HepG2 (cell line): ENCODE data around the gene FAM13B. TPM values are rescaled to one million over a fixed set of nuclear protein-coding genes. Genes with fewer than 3 reads are reported as not detected.

Source experiments
- ATAC-seq: fragments of 200-7000 bp; cut with Tn5 transposase; 3 replicates; pipeline ENCODE4 v1.9.1; 2020; ENCODE audit warnings: mild to moderate bottlenecking, moderate library complexity
- BruUV-seq: library from RNA; stranded (reverse); fragments of 400-500 nt; replicated peaks from 2 replicates; lab custom pipeline; 2021; lab: Mats Ljungman, UMichigan
- CTCF ChIA-PET: fragments of 300-600 bp; formaldehyde crosslinking; extraction: SDS; loops from one replicate; lab custom pipeline; 2021; ENCODE audit warnings: low total read pairs, inconsistent platforms, low intra/inter-chr PET ratio; lab: Yijun Ruan, JAX
- POLR2A ChIA-PET: fragments of 350-600 bp; sonication (Branson Sonifier 250); formaldehyde crosslinking; loops from one replicate; lab custom pipeline; 2020; ENCODE audit warnings: antibody characterized with exemption, inconsistent platforms; lab: Yijun Ruan, JAX
- DNase-seq: peaks from one replicate; pipeline ENCODE4 v3.0.0-alpha.2; 2015; ENCODE audit warnings: low spot score
- FAIRE-seq: peaks from 3 replicates; lab custom pipeline; 2011; peaks lifted over from hg19 to GRCh38; lab: Jason Lieb, UNC
- H2AFZ ChIP-seq: one replicate; pipeline ENCODE4 v1.6.1; 2011; ENCODE audit warnings: low read length, inconsistent platforms
- H3K27ac ChIP-seq: fragments of 300-600 bp; 3 replicates; pipeline ENCODE4 v1.8.0; 2011; ENCODE audit warnings: mixed run types, mild to moderate bottlenecking, mixed read lengths, low read length, inconsistent platforms; ENCODE audit not compliant: insufficient read depth; ENCODE audit errors: extremely low read length
- H3K27me3 ChIP-seq, 2 experiments: fragments of 200-600 bp in 1 of 2; 2 replicates in 1 of 2; 3 replicates in 1 of 2; pipeline versions ENCODE4 v1.6.0 to v1.8.0; 2011; ENCODE audit warnings: low read length in 2 of 2, mild to moderate bottlenecking in 2 of 2, moderate library complexity in 2 of 2, inconsistent platforms in 1 of 2; ENCODE audit not compliant: insufficient read depth in 2 of 2, control insufficient read depth in 1 of 2
- H3K36me3 ChIP-seq, 2 experiments: fragments of 200-600 bp in 1 of 2; replicated peaks in 1 of 2; 2 replicates in 1 of 2; 3 replicates in 1 of 2; pipeline versions ENCODE4 v1.5.1 to v1.8.0; 2011; ENCODE audit warnings: low read length in 2 of 2, inconsistent platforms in 1 of 2; ENCODE audit not compliant: insufficient read depth in 2 of 2, control insufficient read depth in 1 of 2
- H3K4me1 ChIP-seq: 2 replicates; pipeline ENCODE4 v1.5.1; 2012; ENCODE audit warnings: low read length, inconsistent platforms; ENCODE audit not compliant: insufficient read depth
- H3K4me2 ChIP-seq: 2 replicates; pipeline ENCODE4 v1.6.0; 2011; ENCODE audit warnings: low read depth, low read length, inconsistent platforms
- H3K4me3 ChIP-seq, 3 experiments: fragments of 200-600 bp in 1 of 3; sonication (generic), shearing (Covaris generic) in 1 of 3; replicated peaks in 1 of 3; 2 replicates each; pipeline ENCODE4 v1.5.1; 2011 to 2016; ENCODE audit warnings: low read length in 3 of 3, inconsistent platforms in 2 of 3, low read depth in 2 of 3, mild to moderate bottlenecking in 2 of 3, control low read depth in 1 of 3, mixed read lengths in 1 of 3; ENCODE audit not compliant: insufficient read depth in 1 of 3
- H3K79me2 ChIP-seq: one replicate; pipeline ENCODE4 v1.6.1; 2011; ENCODE audit warnings: low read length, inconsistent platforms; ENCODE audit not compliant: insufficient read depth
- H3K9ac ChIP-seq: 2 replicates; pipeline ENCODE4 v1.6.0; 2011; ENCODE audit warnings: mild to moderate bottlenecking, low read depth, low read length, inconsistent platforms; ENCODE audit not compliant: insufficient read depth
- H3K9me3 ChIP-seq: 2 replicates; pipeline ENCODE4 v1.5.1; 2012; ENCODE audit warnings: mild to moderate bottlenecking, low read length
- H4K20me1 ChIP-seq: 2 replicates; pipeline ENCODE4 v1.6.0; 2011; ENCODE audit warnings: inconsistent platforms, mild to moderate bottlenecking, low read length, moderate library complexity; ENCODE audit not compliant: insufficient read depth
- AGO2 ChIP-seq: fragments of 200-400 bp; formaldehyde crosslinking; optimal IDR thresholded peaks from 2 replicates; pipeline ENCODE3; 2017; ENCODE audit warnings: mild to moderate bottlenecking, low read depth, low read length, moderate library complexity
- DR1 ChIP-seq: sonication (generic); formaldehyde crosslinking; IDR thresholded peaks from 2 replicates; pipeline ENCODE4 v1.8.0; 2021; ENCODE audit warnings: mild to moderate bottlenecking, missing genetic modification reagents, inconsistent platforms
- GABPA ChIP-seq, 2 experiments: IDR thresholded peaks; 2 replicates each; pipeline ENCODE4 v1.6.1; 2011 to 2016; ENCODE audit warnings: low read depth in 2 of 2, low read length in 1 of 2, missing biosample characterization in 1 of 2, missing genetic modification characterization in 1 of 2
- POLR2AphosphoS2 ChIP-seq: IDR thresholded peaks from 2 replicates; pipeline ENCODE4 v1.6.1; 2011; ENCODE audit warnings: low read depth, low read length, improper control_type of control experiment
- TCF12 ChIP-seq, 2 experiments: fragments of 450-650 bp in 1 of 2; sonication (generic) in 1 of 2; formaldehyde crosslinking in 1 of 2; IDR thresholded peaks; 2 replicates each; pipeline versions ENCODE4 v1.6.1 to v1.8.0; 2017 to 2022; ENCODE audit warnings: antibody characterized with exemption in 1 of 2, mild to moderate bottlenecking in 1 of 2, missing genetic modification reagents in 1 of 2, moderate library complexity in 1 of 2
- YY1 ChIP-seq: IDR thresholded peaks from 2 replicates; pipeline ENCODE4 v1.6.1; 2011; ENCODE audit warnings: low read length, low read depth, moderate library complexity, mild to moderate bottlenecking; ENCODE audit not compliant: insufficient read depth, insufficient replicate concordance
- ZFY ChIP-seq: sonication (generic); formaldehyde crosslinking; IDR thresholded peaks from 2 replicates; pipeline ENCODE4 v1.4.0; 2020; ENCODE audit warnings: missing genetic modification reagents
- ZMYM3 ChIP-seq: sonication (generic); formaldehyde crosslinking; IDR thresholded peaks from 2 replicates; pipeline ENCODE4 v1.5.1; 2020; ENCODE audit warnings: mild to moderate bottlenecking, missing genetic modification reagents
- ZNF136 ChIP-seq: sonication (generic); formaldehyde crosslinking; IDR thresholded peaks from 2 replicates; pipeline ENCODE4 v1.8.1; 2022; ENCODE audit warnings: low read depth, mild to moderate bottlenecking, moderate library complexity, missing genetic modification reagents
- ZNF143 ChIP-seq: sonication (generic); formaldehyde crosslinking; IDR thresholded peaks from 2 replicates; pipeline ENCODE4 v1.4.0; 2020; ENCODE audit warnings: missing genetic modification reagents
- ZNF383 ChIP-seq: sonication (generic); formaldehyde crosslinking; IDR thresholded peaks from 2 replicates; pipeline ENCODE4 v1.4.0; 2020; ENCODE audit warnings: missing genetic modification reagents, mild to moderate bottlenecking, borderline replicate concordance
- ZNF451 ChIP-seq: sonication (generic); formaldehyde crosslinking; IDR thresholded peaks from 2 replicates; pipeline ENCODE4 v1.5.0; 2020; ENCODE audit warnings: mild to moderate bottlenecking, missing genetic modification reagents
- ZNF552 ChIP-seq: sonication (generic); formaldehyde crosslinking; IDR thresholded peaks from 2 replicates; pipeline ENCODE4 v1.9.0; 2022; ENCODE audit warnings: missing genetic modification reagents, mild to moderate bottlenecking, borderline replicate concordance
- ZZZ3 ChIP-seq: sonication (generic); formaldehyde crosslinking; IDR thresholded peaks from 2 replicates; pipeline ENCODE4 v1.4.0; 2020; ENCODE audit warnings: missing genetic modification reagents, mild to moderate bottlenecking, borderline replicate concordance
- WGBS: methylation state at CpG from one replicate; pipeline ENCODE4 v1.1.6; 2017; ENCODE audit warnings: low lambda C conversion rate; 5-methylcytosine and 5-hydroxymethylcytosine counted together
- in situ Hi-C: cut with HindIII; loops from 2 replicates; pipeline ENCODE4 v1.10.0; 2017; ENCODE audit warnings: low pct_unique_long_range_greater_than_20kb; ENCODE audit not compliant: extremely low pct_ligation_motif_present
- intact Hi-C: fragments of 100-400 bp; cut with micrococcal nuclease; formaldehyde crosslinking; loops from one replicate; pipeline ENCODE4 v1.10.0; 2022; ENCODE audit not compliant: unreplicated experiment
- polyA plus RNA-seq, 8 experiments: library from polyadenylated mRNA; depleted of rRNA in 3 of 8; stranded (reverse) in 7 of 8; unstranded in 1 of 8; fragments of >200 nt; fragmentation: Illumina TruSeq in 4 of 8; extraction: Trizol in 4 of 8; gene quantifications; 2 replicates each; pipeline versions ENCODE4 v1.2.1 to v1.2.3, GENCODE V29; 2011 to 2016; ENCODE audit warnings: low read depth in 4 of 8, missing spikeins in 1 of 8, mixed read lengths in 1 of 8; ENCODE audit not compliant: insufficient read depth in 1 of 8
- small RNA-seq, 3 experiments: library from RNA; depleted of rRNA; stranded (forward); fragments of <200 nt; gene quantifications; one replicate each; pipeline ENCODE3, GENCODE V24; 2012; ENCODE audit warnings: low read depth in 2 of 3, low replicate concordance in 1 of 3; ENCODE audit not compliant: insufficient read length in 3 of 3, insufficient read depth in 2 of 3
- total RNA-seq, 5 experiments: library from RNA; depleted of rRNA; stranded (reverse); fragments of >200 nt; fragmentation: Illumina TruSeq; extraction: Trizol; gene quantifications; 2 replicates each; pipeline ENCODE4 v1.2.3, GENCODE V29; 2016; ENCODE audit warnings: low read depth in 1 of 5
- TF ChIP-seq, protein P1 (sequence below), 2 experiments: fragments of 450-650 bp in 1 of 2; sonication (generic) in 1 of 2; formaldehyde crosslinking; IDR thresholded peaks; 2 replicates each; pipeline versions ENCODE4 v1.5.0 to v1.8.0; 2020 to 2022; ENCODE audit warnings: mild to moderate bottlenecking in 1 of 2, missing genetic modification reagents in 1 of 2
- TF ChIP-seq, protein P2 (sequence below): sonication (generic); formaldehyde crosslinking; IDR thresholded peaks from 2 replicates; pipeline ENCODE4 v1.4.0; 2020; ENCODE audit warnings: mild to moderate bottlenecking, missing genetic modification reagents

Gene FAM13B
- total and polyA plus RNA-seq, 2 of the 13 experiments (the other 11 are each of a cell fraction or from before 2014, with no cell fraction given) = 6.9 to 11.5 TPM

DNA sequence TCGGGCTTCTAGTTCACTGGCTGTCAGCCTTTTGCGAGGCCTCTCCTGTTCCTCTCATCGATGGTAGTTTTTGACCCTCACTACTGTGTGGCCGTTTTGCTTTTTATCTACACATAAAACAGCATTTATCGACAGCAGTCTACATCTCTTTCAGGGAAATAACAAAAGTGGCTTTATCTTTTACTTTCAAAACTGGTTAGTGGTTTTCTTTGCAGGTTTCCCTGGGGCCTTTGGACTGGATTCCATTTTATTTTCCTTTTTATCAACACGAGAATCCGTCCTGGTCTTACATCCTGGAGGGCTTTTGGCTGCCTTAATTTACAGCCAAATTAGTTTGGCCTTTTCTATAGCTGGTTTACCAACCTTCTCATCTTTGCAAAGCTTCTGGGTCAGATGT, 144.4 kb downstream of the FAM13B start:
- Histone ChIP-seq H2AFZ (no peak overlapping the region), H3K4me2 (peak overlapping the region; percentile 43), H3K79me2 (no peaks in the 10 kb centered on the region), H3K4me3 (no peak overlapping the region), H3K27me3 (0 out of 5 replicates have a peak, but pooled peaks cover 0 to 3% of the 10 kb centered on the region in 2 experiments), H3K27ac (no peak overlapping the region), H3K9me3 (no peaks in the 10 kb centered on the region), H3K36me3 (no peaks in the 10 kb centered on the region), H4K20me1 (no peaks in the 10 kb centered on the region), H3K9ac (no peak overlapping the region), H3K4me1 (peaks cover 17% of the 10 kb centered on the region)
- no peak for DNase-seq
- BruUV-seq = no TSS peak
- in situ Hi-C loops = no loop called here
- no peak for FAIRE-seq
- intact Hi-C loops = no loop called here
- ChIA-PET POLR2A (no interaction called here), CTCF (no interaction called here)
- no peak for TF ChIP-seq ZNF136
- no peak for TF ChIP-seq ZFY (CRISPR knock-in tag)
- TF ChIP-seq AGO2 = no peak
- TF ChIP-seq ZNF383 (CRISPR knock-in tag) = no peak
- TF ChIP-seq ZNF451 (CRISPR knock-in tag) = no peak
- no peak for TF ChIP-seq TCF12 (IDR thresholded peaks at IDR 0.05)
- no peak for TF ChIP-seq TCF12 (CRISPR knock-in tag; IDR thresholded peaks at IDR 0.05)
- no peak for TF ChIP-seq YY1
- TF ChIP-seq ZZZ3 (CRISPR knock-in tag) = no peak
- TF ChIP-seq ZMYM3 (CRISPR knock-in tag) = no peak
- TF ChIP-seq GABPA (IDR thresholded peaks at IDR 0.05; ENCODE audit: low read depth, low read length) = no peak
- TF ChIP-seq GABPA (CRISPR knock-in tag; IDR thresholded peaks at IDR 0.05; ENCODE audit: low read depth) = no peak
- TF ChIP-seq DR1 (CRISPR knock-in tag) = no peak
- TF ChIP-seq, protein P1, sequence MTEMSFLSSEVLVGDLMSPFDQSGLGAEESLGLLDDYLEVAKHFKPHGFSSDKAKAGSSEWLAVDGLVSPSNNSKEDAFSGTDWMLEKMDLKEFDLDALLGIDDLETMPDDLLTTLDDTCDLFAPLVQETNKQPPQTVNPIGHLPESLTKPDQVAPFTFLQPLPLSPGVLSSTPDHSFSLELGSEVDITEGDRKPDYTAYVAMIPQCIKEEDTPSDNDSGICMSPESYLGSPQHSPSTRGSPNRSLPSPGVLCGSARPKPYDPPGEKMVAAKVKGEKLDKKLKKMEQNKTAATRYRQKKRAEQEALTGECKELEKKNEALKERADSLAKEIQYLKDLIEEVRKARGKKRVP (CRISPR knock-in tag; IDR thresholded peaks at IDR 0.05) = no peak
- TF ChIP-seq POLR2AphosphoS2 = no peak
- TF ChIP-seq ZNF552 (CRISPR knock-in tag) = no peak
- no peak for TF ChIP-seq ZNF143
- TF ChIP-seq, protein P2, sequence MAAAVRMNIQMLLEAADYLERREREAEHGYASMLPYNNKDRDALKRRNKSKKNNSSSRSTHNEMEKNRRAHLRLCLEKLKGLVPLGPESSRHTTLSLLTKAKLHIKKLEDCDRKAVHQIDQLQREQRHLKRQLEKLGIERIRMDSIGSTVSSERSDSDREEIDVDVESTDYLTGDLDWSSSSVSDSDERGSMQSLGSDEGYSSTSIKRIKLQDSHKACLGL (CRISPR knock-in tag) = no peak
- WGBS = 43% methylated on average over 7 of the region's 7 CpGs
- ATAC-seq = no peak

Small RNA genes within 50 kb of the gene (small RNA-seq; reads per million reads assigned to genes)
- 0 reads per million in 3 experiments for gene RNU6-1148P

Other genes starting within 250 kb of the FAM13B start
- not detected in 2 replicates for gene MYOT, start 165.2 kb downstream of the FAM13B start, total RNA-seq (2016; rRNA removed; fragmentation: Illumina TruSeq; extraction: Trizol)
- gene MYOT, start 165.2 kb downstream of the FAM13B start, polyA plus RNA-seq (2011; rRNA removed) = not detected in 2 replicates
- gene PKD2L2, start 143.6 kb downstream of the FAM13B start, total RNA-seq (2016; rRNA removed; fragmentation: Illumina TruSeq; extraction: Trizol) = not detected in 2 replicates
- gene PKD2L2, start 143.6 kb downstream of the FAM13B start, polyA plus RNA-seq (2011; rRNA removed) = not detected in 2 replicates
- not detected in 2 replicates for gene WNT8A, start 51.0 kb upstream of the FAM13B start, total RNA-seq (2016; rRNA removed; fragmentation: Illumina TruSeq; extraction: Trizol)
- gene WNT8A, start 51.0 kb upstream of the FAM13B start, polyA plus RNA-seq (2011; rRNA removed) = 0.04 TPM in 1 of 2 replicates, not detected in the other
- gene NME5, start 106.3 kb upstream of the FAM13B start, total RNA-seq (2016; rRNA removed; fragmentation: Illumina TruSeq; extraction: Trizol) = 0.18 and 0.39 TPM in 2 replicates
- gene NME5, start 106.3 kb upstream of the FAM13B start, polyA plus RNA-seq (2011; rRNA removed) = not detected in 2 replicates
- 50.6 and 62.5 TPM in 2 replicates for gene BRD8, start 145.6 kb upstream of the FAM13B start, total RNA-seq (2016; rRNA removed; fragmentation: Illumina TruSeq; extraction: Trizol)
- 57.6 and 71.1 TPM in 2 replicates for gene BRD8, start 145.6 kb upstream of the FAM13B start, polyA plus RNA-seq (2011; rRNA removed)
- gene KIF20A, start 146.0 kb upstream of the FAM13B start, total RNA-seq (2016; rRNA removed; fragmentation: Illumina TruSeq; extraction: Trizol) = 66.8 and 91.6 TPM in 2 replicates
- gene KIF20A, start 146.0 kb upstream of the FAM13B start, polyA plus RNA-seq (2011; rRNA removed) = 12.9 and 17.1 TPM in 2 replicates
- gene CDC23, start 180.2 kb upstream of the FAM13B start, total RNA-seq (2016; rRNA removed; fragmentation: Illumina TruSeq; extraction: Trizol) = 47.7 and 64.2 TPM in 2 replicates
- gene CDC23, start 180.2 kb upstream of the FAM13B start, polyA plus RNA-seq (2011; rRNA removed) = 28.2 and 38.3 TPM in 2 replicates
- 0.10 and 0.27 TPM in 2 replicates for gene GFRA3, start 241.5 kb upstream of the FAM13B start, total RNA-seq (2016; rRNA removed; fragmentation: Illumina TruSeq; extraction: Trizol)
- gene GFRA3, start 241.5 kb upstream of the FAM13B start, polyA plus RNA-seq (2011; rRNA removed) = 0.30 and 0.48 TPM in 2 replicates